ENCODE results near the gene DNAH10. TPM values are rescaled to one million over a fixed set of nuclear protein-coding genes. Genes with fewer than 3 reads are reported as not detected.

The DNAH10 gene
- total and polyA plus RNA-seq, 2 of the 4 experiments (the other 2 are of a cell fraction), result 0.18 to 0.22 TPM

DNA sequence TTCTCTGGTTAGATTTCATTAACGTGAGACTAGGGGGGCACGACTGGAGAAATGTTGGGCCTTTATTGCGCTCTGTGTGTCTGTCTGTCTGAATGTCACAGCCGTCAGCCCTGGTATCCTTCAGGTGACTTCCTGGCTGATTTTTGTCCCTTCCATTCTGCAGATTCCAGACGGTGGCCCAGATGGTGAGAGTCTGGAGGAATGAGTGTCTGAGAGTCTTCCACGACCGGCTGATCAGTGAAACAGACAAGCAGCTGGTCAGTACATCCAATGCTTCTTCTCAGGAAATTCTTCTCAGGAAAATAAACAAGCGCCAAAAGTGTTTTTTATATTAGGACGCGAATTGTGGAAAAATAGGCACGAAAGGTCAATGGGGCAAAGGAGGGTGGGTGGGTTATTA is 117.0 kb downstream of the DNAH10 start:
- Histone ChIP-seq H4K91ac (ENCODE audit: insufficient read depth, low read depth, low read length) (no peak overlapping the region), H3K4me1 (ENCODE audit: control insufficient read depth, insufficient read depth, low read length) (no peaks in the 10 kb centered on the region), H3K4ac (ENCODE audit: low read depth, low read length) (no peak overlapping the region), H3K36me3 (ENCODE audit: control insufficient read depth, insufficient read depth, low read length) (no peaks in the 10 kb centered on the region), H2AK9ac (replicated peaks; ENCODE audit: low read depth, low read length, poor library complexity) (no peak overlapping the region), H2BK15ac (ENCODE audit: low read depth, low read length) (no peak overlapping the region), H2AK5ac (ENCODE audit: low read depth, low read length) (no peak overlapping the region), H3K56ac (ENCODE audit: extremely low read depth, insufficient read depth, low read length) (no peak overlapping the region), H3K18ac (ENCODE audit: low read depth, low read length) (no peak overlapping the region), H2AFZ (replicated peaks; ENCODE audit: low read length, poor library complexity) (no peak overlapping the region), H3K4me2 (ENCODE audit: low read depth, low read length) (no peak overlapping the region), H3K4me3 (ENCODE audit: insufficient read depth, low read depth, low read length) (no peak overlapping the region), H3K79me1 (ENCODE audit: low read depth in 1 of 2, low read length in 2 of 2) (no peaks in the 10 kb centered on the region), H2BK5ac (ENCODE audit: low read depth, low read length, poor library complexity, severe bottlenecking) (no peak overlapping the region), H3K27ac (ENCODE audit: insufficient read depth, low read length) (no peak overlapping the region), H3K9me3 (ENCODE audit: control insufficient read depth, insufficient read depth, low read length) (no peaks in the 10 kb centered on the region; the same call in 1 of the 2 replicates), H3K23ac (ENCODE audit: low read depth, low read length) (no peak overlapping the region), H3K9me1 (ENCODE audit: insufficient read depth, low read length) (no peaks in the 10 kb centered on the region), H3K9ac (ENCODE audit: low read depth, low read length) (no peak overlapping the region), H4K20me1 (ENCODE audit: insufficient read depth, low read length) (no peaks in the 10 kb centered on the region), H3K14ac (replicated peaks; ENCODE audit: low read depth, low read length) (no peak overlapping the region), H4K5ac (ENCODE audit: low read depth, low read length) (no peak overlapping the region), H2BK20ac (ENCODE audit: low read depth, low read length) (no peak overlapping the region), H3K27me3 (ENCODE audit: control insufficient read depth, insufficient read depth, low read length) (peaks cover 32% of the 10 kb centered on the region), H2BK120ac (ENCODE audit: low read depth, low read length) (no peak overlapping the region), H4K8ac (ENCODE audit: low read depth in 2 of 2, low read length in 2 of 2) (no peak overlapping the region)
- dilution Hi-C loops (cut with HindIII; ENCODE audit: low sequenced_read_pairs, unreplicated experiment), result no loop called here
- in situ Hi-C loops (cut with MboI; ENCODE audit: low sequenced_read_pairs), result no loop called here
- no peak for DNase-seq
- intact Hi-C loops (cut with micrococcal nuclease), result loop anchor here (5.0 kb wide), 1 partner anchor 37 kb away; no protein-coding TSS in a partner anchor
- ChIA-PET POLR2A (ENCODE audit: unreplicated experiment) (no interaction called here), CTCF (no interaction called here)
- no TSS peak for BruUV-seq (replicated peaks)
- ATAC-seq (ENCODE audit: low read depth), result no peak
- 48% methylated on average over 3 of the region's 11 CpGs; no CpG with 5 or more reads in 1 of the 2 experiments for WGBS, 2 experiments (ENCODE audit: extremely low coverage in 2 of 2, insufficient read length in 1 of 2)
- TF ChIP-seq MAZ (IDR thresholded peaks at IDR 0.05; ENCODE audit: borderline replicate concordance, low read depth, low read length), result no peak
- no peak for TF ChIP-seq NFE2L2 (IDR thresholded peaks at IDR 0.05; ENCODE audit: low read depth, low read length)
- no peak for TF ChIP-seq RFX5 (IDR thresholded peaks at IDR 0.05; ENCODE audit: low read depth, low read length)
- TF ChIP-seq MAFK (IDR thresholded peaks at IDR 0.05; ENCODE audit: low read depth, low read length), result no peak
- TF ChIP-seq CHD1 (IDR thresholded peaks at IDR 0.05; ENCODE audit: low read depth, low read length), result no peak
- TF ChIP-seq MXI1 (IDR thresholded peaks at IDR 0.05; ENCODE audit: borderline replicate concordance, low read depth, low read length), result no peak
- TF ChIP-seq, protein P1, sequence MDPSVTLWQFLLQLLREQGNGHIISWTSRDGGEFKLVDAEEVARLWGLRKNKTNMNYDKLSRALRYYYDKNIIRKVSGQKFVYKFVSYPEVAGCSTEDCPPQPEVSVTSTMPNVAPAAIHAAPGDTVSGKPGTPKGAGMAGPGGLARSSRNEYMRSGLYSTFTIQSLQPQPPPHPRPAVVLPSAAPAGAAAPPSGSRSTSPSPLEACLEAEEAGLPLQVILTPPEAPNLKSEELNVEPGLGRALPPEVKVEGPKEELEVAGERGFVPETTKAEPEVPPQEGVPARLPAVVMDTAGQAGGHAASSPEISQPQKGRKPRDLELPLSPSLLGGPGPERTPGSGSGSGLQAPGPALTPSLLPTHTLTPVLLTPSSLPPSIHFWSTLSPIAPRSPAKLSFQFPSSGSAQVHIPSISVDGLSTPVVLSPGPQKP (IDR thresholded peaks at IDR 0.05; ENCODE audit: borderline replicate concordance, low read depth, low read length), result no peak
- TF ChIP-seq CEBPB (IDR thresholded peaks at IDR 0.05; ENCODE audit: low read depth, low read length), result no peak
- TF ChIP-seq RAD21 (IDR thresholded peaks at IDR 0.05; ENCODE audit: low read length), result no peak
- no peak for TF ChIP-seq FOS (IDR thresholded peaks at IDR 0.05; ENCODE audit: low read depth, low read length)
- TF ChIP-seq USF2 (IDR thresholded peaks at IDR 0.05; ENCODE audit: low read depth, low read length), result no peak
- no peak for TF ChIP-seq SMC3 (IDR thresholded peaks at IDR 0.05; ENCODE audit: low read depth, low read length)
- TF ChIP-seq BHLHE40 (IDR thresholded peaks at IDR 0.05; ENCODE audit: low read depth, low read length), result no peak
- TF ChIP-seq, protein P2, sequence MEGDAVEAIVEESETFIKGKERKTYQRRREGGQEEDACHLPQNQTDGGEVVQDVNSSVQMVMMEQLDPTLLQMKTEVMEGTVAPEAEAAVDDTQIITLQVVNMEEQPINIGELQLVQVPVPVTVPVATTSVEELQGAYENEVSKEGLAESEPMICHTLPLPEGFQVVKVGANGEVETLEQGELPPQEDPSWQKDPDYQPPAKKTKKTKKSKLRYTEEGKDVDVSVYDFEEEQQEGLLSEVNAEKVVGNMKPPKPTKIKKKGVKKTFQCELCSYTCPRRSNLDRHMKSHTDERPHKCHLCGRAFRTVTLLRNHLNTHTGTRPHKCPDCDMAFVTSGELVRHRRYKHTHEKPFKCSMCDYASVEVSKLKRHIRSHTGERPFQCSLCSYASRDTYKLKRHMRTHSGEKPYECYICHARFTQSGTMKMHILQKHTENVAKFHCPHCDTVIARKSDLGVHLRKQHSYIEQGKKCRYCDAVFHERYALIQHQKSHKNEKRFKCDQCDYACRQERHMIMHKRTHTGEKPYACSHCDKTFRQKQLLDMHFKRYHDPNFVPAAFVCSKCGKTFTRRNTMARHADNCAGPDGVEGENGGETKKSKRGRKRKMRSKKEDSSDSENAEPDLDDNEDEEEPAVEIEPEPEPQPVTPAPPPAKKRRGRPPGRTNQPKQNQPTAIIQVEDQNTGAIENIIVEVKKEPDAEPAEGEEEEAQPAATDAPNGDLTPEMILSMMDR (conservative IDR thresholded peaks at IDR 0.05; ENCODE audit: low read depth, low read length), result no peak
